Pancreas (tissue), 10 donors: ENCODE measurements around the gene SFTPB. TPM values are rescaled to one million over a fixed set of nuclear protein-coding genes. Genes with fewer than 3 reads are reported as not detected.
A peak's percentile ranks its signal among the peaks of the same experiment; 100 is the strongest.

ENCODE experiments used
- ATAC-seq, 4 donors: fragments of 200-7000 bp; cut with Tn5 transposase; one replicate each; pipeline versions ENCODE4 v1.8.0 to v1.9.1; 2020; ENCODE audit warnings: mild to moderate bottlenecking in 4 of 4, moderate library complexity in 4 of 4
- DNase-seq, 6 donors: peaks; one replicate each; pipeline ENCODE4 v3.0.0-alpha.2; 2020
- FAIRE-seq: peaks from 2 replicates; lab custom pipeline; 2012; peaks lifted over from hg19 to GRCh38; lab: Jason Lieb, UNC
- H3K27ac ChIP-seq, 4 donors: fragments of 200-600 bp; sonication (generic); 1 replicate in 3 of 4; 2 replicates in 1 of 4; pipeline versions ENCODE4 v1.5.0 to v1.8.0; 2020
- H3K27me3 ChIP-seq, 4 donors: fragments of 200-600 bp; one replicate each; pipeline ENCODE4 v1.8.0; 2021
- H3K36me3 ChIP-seq, 3 donors: fragments of 200-600 bp; sonication (generic) in 1 of 3; one replicate each; pipeline versions ENCODE4 v1.5.0 to v1.8.0; 2020 to 2021
- H3K4me1 ChIP-seq, 3 donors: fragments of 200-600 bp; one replicate each; pipeline ENCODE4 v1.8.0; 2021
- H3K4me3 ChIP-seq, 4 donors: fragments of 200-600 bp; sonication (generic) in 2 of 4; one replicate each; pipeline versions ENCODE4 v1.5.0 to v1.8.0; 2020 to 2021
- H3K9me3 ChIP-seq, 4 donors: fragments of 200-600 bp; one replicate each; pipeline ENCODE4 v1.8.0; 2021
- CTCF ChIP-seq, 4 donors: fragments of 200-600 bp; sonication (generic) in 3 of 4; IDR thresholded peaks; one replicate each; pipeline versions ENCODE4 v1.5.0 to v1.8.0; 2021; ENCODE audit warnings: antibody characterized with exemption in 4 of 4
- WGBS, 2 donors: extraction: QIAGEN DNeasy Blood & Tissue Kit; methylation state at CpG; one replicate each; pipeline ENCODE4 v1.1.7; 2013; 5-methylcytosine and 5-hydroxymethylcytosine counted together
- intact Hi-C, 3 donors: fragments of 100-400 bp; cut with DNase I; formaldehyde crosslinking; loops; one replicate each; pipeline versions ENCODE4 v1.11.1 to v1.14.2; 2022
- polyA plus RNA-seq, 2 donors: library from polyadenylated mRNA; stranded (reverse); fragments of 200-250 nt; gene quantifications; one replicate each; pipeline ENCODE4 v1.2.3, GENCODE V29; 2013
- total RNA-seq, 6 donors: library from RNA; stranded (reverse); fragmentation: NEBNext Ultra II Directional in 4 of 6; extraction: Animal tissue kit (Norgen Biotek cat#: 25700) in 4 of 6; gene quantifications; one replicate each; pipeline versions ENCODE4 v1.2.1 to v1.2.4, GENCODE V29; 2021 to 2023
- donor health status: healthy with polysubstance abuse.
- donor health status: DM: no; HTN: no; CAD: no; lungs with moderate emphysema.
- donor health status: DM: no; HTN: no; CAD: no.
- donor health status: control.
- donor health status: control.
- donor health status: Bipolar disorder and iron deficiency.
- donor health status: DM: yes; HTN: yes; CAD: no.
- donor health status: DM: no; HTN: no; CAD: no.
- donor health status: DM: no; HTN: no; CAD: no.
- donor health status: DM: yes; HTN: yes; CAD: no.

Gene SFTPB
- total and polyA plus RNA-seq, 8 donors, result 0.14 to 21.6 (median 2.0) TPM; not detected in 4

DNA sequence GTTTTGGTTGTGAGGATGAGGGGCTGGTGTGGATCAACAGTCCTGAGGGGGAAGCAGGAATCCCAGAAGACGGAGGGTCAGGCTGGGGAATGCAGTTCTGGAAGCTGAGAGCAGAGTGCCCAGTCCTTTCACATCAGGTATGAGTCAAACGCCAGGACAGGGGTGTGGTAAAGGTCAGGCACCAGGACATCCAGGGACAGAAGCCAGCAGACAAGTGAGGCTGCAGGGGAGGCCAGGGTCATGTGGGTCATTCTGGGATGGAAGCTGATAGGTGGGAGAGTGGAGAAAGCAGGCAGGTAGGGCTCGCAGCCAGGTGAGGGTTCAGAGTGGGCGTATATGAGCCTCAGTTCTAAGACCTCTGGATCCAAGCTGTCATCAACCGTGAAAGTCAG is 13.4 kb upstream of the SFTPB start:
- ATAC-seq, result no peak
- Histone ChIP-seq H3K9me3 (no peaks in the 10 kb centered on the region), H3K27ac (no peak overlapping the region), H3K4me1 (peaks cover 0 to 3% (median 0%) of the 10 kb centered on the region in 3 donors), H3K4me3 (no peak overlapping the region), H3K36me3 (no peaks in the 10 kb centered on the region), H3K27me3 (no peaks in the 10 kb centered on the region)
- no peak for TF ChIP-seq CTCF (IDR thresholded peaks at IDR 0.05)
- no peak for FAIRE-seq
- WGBS, 2 donors, result 74 to 86% methylated on average over 5 of the region's 5 CpGs
- intact Hi-C loops, result no loop called here
- no peak for DNase-seq

- intact Hi-C loops, result no loop called here
- H3K36me3 ChIP-seq, result no peaks in the 10 kb centered on the region
- no peaks in the 10 kb centered on the region for H3K27me3 ChIP-seq
- peaks cover 0 to 3% (median 0%) of the 10 kb centered on the region in 3 donors for H3K4me1 ChIP-seq
- no peak overlapping the region for H3K4me3 ChIP-seq
- FAIRE-seq, result no peak
- no peak overlapping the region for H3K27ac ChIP-seq
- DNase-seq, result no peak
- no peaks in the 10 kb centered on the region for H3K9me3 ChIP-seq
- ATAC-seq, result no peak
- TF ChIP-seq CTCF (IDR thresholded peaks at IDR 0.05), result no peak
- WGBS, 2 donors, result 75 to 79% methylated on average over 2 of the region's 2 CpGs
These were observed 12.8 kb upstream of the SFTPB start for GRCh38 chr2:85680707-85681371.

DNA sequence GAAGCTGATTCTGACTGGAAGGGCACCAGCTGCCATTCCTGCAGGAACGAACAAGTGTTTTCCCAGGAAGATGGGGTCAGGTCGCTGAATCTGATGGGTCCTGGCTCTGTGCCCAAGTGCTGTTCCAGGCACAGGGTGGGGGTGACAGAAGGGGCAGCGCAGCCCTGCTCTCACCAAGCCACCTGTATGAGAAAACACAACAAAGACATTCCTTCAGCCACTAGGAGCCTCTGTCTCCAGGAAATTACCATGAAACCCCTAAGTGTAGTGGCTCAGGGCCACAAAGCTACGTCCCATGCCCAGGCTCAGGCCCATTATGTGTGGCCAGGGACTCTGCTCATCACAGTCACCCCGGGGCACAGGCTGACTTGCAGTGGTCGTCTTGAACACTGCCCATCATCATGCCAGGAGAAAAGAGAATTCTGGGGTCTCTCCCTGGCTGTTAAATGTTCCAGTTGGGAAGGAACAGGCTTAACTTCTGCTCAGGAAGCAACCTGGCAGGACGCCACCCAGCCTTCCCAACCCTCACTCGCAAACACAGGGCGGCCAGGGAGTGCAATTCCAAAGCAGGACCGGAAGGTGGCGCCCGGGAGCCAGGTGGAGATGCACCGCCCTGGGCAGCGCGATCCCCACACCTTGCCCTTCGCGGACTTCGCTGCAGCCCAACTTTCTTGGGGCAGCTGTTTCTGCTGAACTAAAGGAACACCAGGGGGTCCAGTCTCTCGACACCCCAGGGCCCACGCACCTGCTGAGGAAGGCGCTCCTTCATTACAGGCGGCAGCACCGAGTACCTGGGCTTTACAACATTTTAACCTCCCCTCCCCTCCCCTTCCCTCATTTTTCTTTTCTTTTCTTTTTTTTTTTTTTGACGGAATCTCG is 11.0 kb upstream of the SFTPB start:
- peak; percentile 84 to 98 (median 94) for DNase-seq
- Histone ChIP-seq H3K27me3 (no peaks in the 10 kb centered on the region), H3K36me3 (no peaks in the 10 kb centered on the region), H3K27ac (no peak overlapping the region), H3K4me3 (no peak overlapping the region), H3K9me3 (no peaks in the 10 kb centered on the region), H3K4me1 (peaks cover 0 to 3% (median 0%) of the 10 kb centered on the region in 3 donors)
- ATAC-seq, result peak; percentile 95 to 100 (median 98)
- intact Hi-C loops, result no loop called here
- WGBS, 2 donors, result 11% methylated on average over 22 to 25 of the region's 25 CpGs
- FAIRE-seq, result no peak
- TF ChIP-seq CTCF (IDR thresholded peaks at IDR 0.05), result peak; percentile 96 to 99 (median 98)

- H3K27me3 ChIP-seq, result no peaks in the 10 kb centered on the region
- WGBS, 2 donors, result 70% methylated on average over 3 of the region's 3 CpGs
- ATAC-seq, result peak in 1 of 4 donors; percentile 3
- no peaks in the 10 kb centered on the region for H3K9me3 ChIP-seq
- H3K27ac ChIP-seq, result no peak overlapping the region
- H3K36me3 ChIP-seq, result no peaks in the 10 kb centered on the region
- H3K4me1 ChIP-seq, result peaks cover 0 to 3% (median 0%) of the 10 kb centered on the region in 3 donors
- FAIRE-seq, result no peak
- no peak overlapping the region for H3K4me3 ChIP-seq
- TF ChIP-seq CTCF (IDR thresholded peaks at IDR 0.05), result no peak
- no peak for DNase-seq
- intact Hi-C loops, result no loop called here
These were observed 10.4 kb upstream of the SFTPB start for GRCh38 chr2:85678377-85678776.
